ENCODE measurements around the gene REP15.
"Not testable (repeated sequence)": the region's sequence is repeated elsewhere in the genome, so short reads cannot be mapped to it uniquely, and the experiment has no call there.

The REP15 gene

GRCh38 chr12:27696293-27696652 is at the start of gene REP15:
TSS of gene REP15 (plus strand) at chr12:27696447. CDS start at chr12:27696563, 116 bp downstream.
- no peak for DNase-seq (ENCODE audit: low spot score)

- no peak for DNase-seq (ENCODE audit: low spot score)
Observed at GRCh38 chr12:27650011-27650410, 46.2 kb upstream of the REP15 start.

- DNase-seq (ENCODE audit: low spot score), result no peak
Observed at GRCh38 chr12:27651201-27651600, 45.0 kb upstream of the REP15 start.

GRCh38 chr12:27652174-27652763 is 44.0 kb upstream of the REP15 start:
- peak; percentile 75 for DNase-seq (ENCODE audit: low spot score)

GRCh38 chr12:27653661-27654060 is 42.6 kb upstream of the REP15 start:
- DNase-seq (ENCODE audit: low spot score), result no peak

- DNase-seq (ENCODE audit: low spot score), result not testable (repeated sequence)
Observed at GRCh38 chr12:27655476-27655875, 40.8 kb upstream of the REP15 start.

- DNase-seq (ENCODE audit: low spot score), result no peak
Observed at GRCh38 chr12:27657296-27657695, 39.0 kb upstream of the REP15 start.

GRCh38 chr12:27665704-27666103 is 30.5 kb upstream of the REP15 start:
- no peak for DNase-seq (ENCODE audit: low spot score)

- no peak for DNase-seq (ENCODE audit: low spot score)
Observed at GRCh38 chr12:27666510-27666909, 29.7 kb upstream of the REP15 start.

- no peak for DNase-seq (ENCODE audit: low spot score)
Observed at GRCh38 chr12:27667540-27667939, 28.7 kb upstream of the REP15 start.

- DNase-seq (ENCODE audit: low spot score), result no peak
Observed at GRCh38 chr12:27672051-27672450, 24.2 kb upstream of the REP15 start.

- no peak for DNase-seq (ENCODE audit: low spot score)
Observed at GRCh38 chr12:27672643-27673042, 23.6 kb upstream of the REP15 start.

GRCh38 chr12:27673101-27673718 is 23.0 kb upstream of the REP15 start:
- DNase-seq (ENCODE audit: low spot score), result no peak

GRCh38 chr12:27674989-27675388 is 21.3 kb upstream of the REP15 start:
- DNase-seq (ENCODE audit: low spot score), result no peak

- DNase-seq (ENCODE audit: low spot score), result no peak
Observed at GRCh38 chr12:27680619-27681018, 15.6 kb upstream of the REP15 start.

- DNase-seq (ENCODE audit: low spot score), result no peak
Observed at GRCh38 chr12:27682534-27682933, 13.7 kb upstream of the REP15 start.

GRCh38 chr12:27685274-27685673 is 11.0 kb upstream of the REP15 start:
- DNase-seq (ENCODE audit: low spot score), result no peak

- DNase-seq (ENCODE audit: low spot score), result no peak
Observed at GRCh38 chr12:27686147-27686546, 10.1 kb upstream of the REP15 start.

- DNase-seq (ENCODE audit: low spot score), result no peak
Observed at GRCh38 chr12:27688671-27689070, 7.6 kb upstream of the REP15 start.

GRCh38 chr12:27689558-27690180 is 6.6 kb upstream of the REP15 start:
- DNase-seq (ENCODE audit: low spot score), result no peak

- DNase-seq (ENCODE audit: low spot score), result no peak
Observed at GRCh38 chr12:27693403-27693802, 2.8 kb upstream of the REP15 start.

- DNase-seq (ENCODE audit: low spot score), result no peak
Observed at GRCh38 chr12:27695556-27696292, 523 bp upstream of the REP15 start.

All from putamen (tissue), 1 donor.